Tibial nerve (tissue), 4 donors: Measurements from ENCODE around the gene MYH11. TPM values are rescaled to one million over a fixed set of nuclear protein-coding genes. Genes with fewer than 3 reads are reported as not detected.
"Not testable (repeated sequence)": the region's sequence is repeated elsewhere in the genome, so short reads cannot be mapped to it uniquely, and the experiment has no call there.

Source experiments
- DNase-seq, 2 donors: peaks; one replicate each; pipeline ENCODE4 v3.0.0-alpha.2; 2019; ENCODE audit warnings: low spot score in 2 of 2
- H3K27ac ChIP-seq, 4 donors: fragments of 200-600 bp; sonication (generic) in 3 of 4; one replicate each; pipeline ENCODE4 v1.5.1; 2017 to 2019; ENCODE audit warnings: mild to moderate bottlenecking in 1 of 4
- H3K27me3 ChIP-seq, 2 donors: fragments of 200-600 bp; sonication (generic) in 1 of 2; one replicate each; pipeline versions ENCODE4 v1.5.1 to v1.6.0; 2017 to 2019
- H3K36me3 ChIP-seq, 3 donors: fragments of 200-600 bp; sonication (generic); one replicate each; pipeline ENCODE4 v1.5.1; 2018 to 2019
- H3K4me1 ChIP-seq, 4 donors: fragments of 200-600 bp; sonication (generic) in 3 of 4; one replicate each; pipeline ENCODE4 v1.5.1; 2017 to 2019
- H3K4me3 ChIP-seq, 4 donors: fragments of 200-600 bp; sonication (generic) in 3 of 4; one replicate each; pipeline ENCODE4 v1.5.1; 2017 to 2019; ENCODE audit warnings: mild to moderate bottlenecking in 1 of 4, moderate library complexity in 1 of 4
- H3K9me3 ChIP-seq, 4 donors: fragments of 200-600 bp; sonication (generic) in 3 of 4; one replicate each; pipeline ENCODE4 v1.5.1; 2017 to 2019
- CTCF ChIP-seq, 5 experiments: fragments of 200-600 bp in 3 of 5; fragments of 450-650 bp in 2 of 5; sonication (generic) in 3 of 5; IDR thresholded peaks; one replicate each; pipeline ENCODE4 v1.5.1; 2016 to 2019; ENCODE audit warnings: antibody characterized with exemption in 5 of 5, mild to moderate bottlenecking in 3 of 5, moderate library complexity in 2 of 5
- EP300 ChIP-seq, 2 donors: sonication (generic); formaldehyde crosslinking; IDR thresholded peaks; one replicate each; pipeline ENCODE4 v1.6.1; 2017; ENCODE audit warnings: antibody characterized with exemption in 2 of 2, mild to moderate bottlenecking in 1 of 2
- POLR2A ChIP-seq, 2 donors: fragments of 450-650 bp; IDR thresholded peaks; one replicate each; pipeline ENCODE4 v1.6.1; 2017; ENCODE audit warnings: antibody characterized with exemption in 2 of 2, mild to moderate bottlenecking in 2 of 2, moderate library complexity in 2 of 2
- WGBS, 2 donors: methylation state at CpG; one replicate each; pipeline ENCODE4 v1.1.5; 2018; 5-methylcytosine and 5-hydroxymethylcytosine counted together
- total RNA-seq, 4 donors: library from RNA; depleted of rRNA; stranded (reverse); fragments of >200 nt; gene quantifications; one replicate each; pipeline ENCODE4 v1.1.0, GENCODE V29; 2016

MYH11 gene
- total RNA-seq, 4 donors from 2014 or later: 33.7 to 90.9 (median 71.8) TPM

- Histone ChIP-seq H3K9me3 (no peaks in the 10 kb centered on the region), H3K27me3 (no peaks in the 10 kb centered on the region), H3K4me1 (no peaks in the 10 kb centered on the region), H3K4me3 (no peak overlapping the region), H3K27ac (no peak overlapping the region), H3K36me3 (no peaks in the 10 kb centered on the region)
- no peak for DNase-seq
- TF ChIP-seq CTCF (IDR thresholded peaks at IDR 0.05) (no peak), EP300 (IDR thresholded peaks at IDR 0.05) (no peak), POLR2A (IDR thresholded peaks at IDR 0.05) (no peak)
- WGBS, 2 donors: 75 to 83% methylated on average over 17 of the region's 17 CpGs
These were observed 33.9 kb downstream of the MYH11 start for GRCh38 chr16:15822957-15823356.

- no peaks in the 10 kb centered on the region for H3K36me3 ChIP-seq
- no peaks in the 10 kb centered on the region for H3K27me3 ChIP-seq
- no peak overlapping the region for H3K27ac ChIP-seq
- H3K4me3 ChIP-seq: no peak overlapping the region
- no peaks in the 10 kb centered on the region for H3K4me1 ChIP-seq
- WGBS, 2 donors: 89 to 90% methylated on average over 7 of the region's 7 CpGs
- TF ChIP-seq POLR2A (IDR thresholded peaks at IDR 0.05) (no peak), CTCF (IDR thresholded peaks at IDR 0.05) (no peak)
- no peak for DNase-seq
- H3K9me3 ChIP-seq: peaks cover 0 to 15% (median 0%) of the 10 kb centered on the region in 4 donors
These were observed 36.0 kb downstream of the MYH11 start for GRCh38 chr16:15820837-15821236.

GRCh38 chr16:15819046-15819445, 37.8 kb downstream of the MYH11 start:
- Histone ChIP-seq H3K27me3 (no peaks in the 10 kb centered on the region), H3K27ac (no peak overlapping the region), H3K36me3 (no peaks in the 10 kb centered on the region), H3K4me1 (no peaks in the 10 kb centered on the region), H3K4me3 (no peak overlapping the region), H3K9me3 (peaks cover 0 to 24% (median 0%) of the 10 kb centered on the region in 4 donors)
- TF ChIP-seq POLR2A (IDR thresholded peaks at IDR 0.05) (no peak), EP300 (IDR thresholded peaks at IDR 0.05) (no peak), CTCF (IDR thresholded peaks at IDR 0.05) (no peak)
- no peak for DNase-seq
- WGBS, 2 donors: 77 to 81% methylated on average over 2 of the region's 2 CpGs

DNA sequence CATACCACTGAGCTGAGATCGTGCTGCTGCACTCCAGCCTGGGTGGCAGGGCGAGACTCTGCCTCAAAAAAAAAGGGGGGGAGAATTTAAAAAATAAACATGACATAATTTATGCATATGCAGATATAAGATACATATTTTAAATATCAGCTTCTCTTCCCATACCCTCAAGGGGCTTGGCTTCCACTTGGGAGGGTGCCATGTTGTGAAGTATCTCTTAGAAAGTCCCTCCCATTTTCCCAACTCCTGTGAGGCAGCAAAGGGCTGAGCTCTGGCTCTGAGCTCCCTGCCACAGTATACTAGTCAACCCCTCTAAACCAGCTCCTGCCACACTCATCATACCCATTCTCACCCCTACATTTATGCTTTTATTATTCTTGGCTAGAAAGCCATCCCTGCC, 39.4 kb downstream of the MYH11 start:
- H3K9me3 ChIP-seq: peaks cover 0 to 24% (median 0%) of the 10 kb centered on the region in 4 donors
- no peak for DNase-seq

GRCh38 chr16:15816228-15816627, 40.6 kb downstream of the MYH11 start:
- TF ChIP-seq POLR2A (IDR thresholded peaks at IDR 0.05) (no peak), EP300 (IDR thresholded peaks at IDR 0.05) (no peak), CTCF (IDR thresholded peaks at IDR 0.05) (no peak)
- H3K4me3 ChIP-seq: no peak overlapping the region
- no peak overlapping the region for H3K27ac ChIP-seq
- no peaks in the 10 kb centered on the region for H3K27me3 ChIP-seq
- H3K4me1 ChIP-seq: peaks cover 0 to 10% (median 0%) of the 10 kb centered on the region in 4 donors
- H3K36me3 ChIP-seq: no peaks in the 10 kb centered on the region
- H3K9me3 ChIP-seq: peaks cover 0 to 24% (median 0%) of the 10 kb centered on the region in 4 donors
- no peak for DNase-seq

More for the DNA sequence above, 39.4 kb downstream of the MYH11 start:
- 60 to 69% methylated on average over 2 of the region's 2 CpGs for WGBS, 2 donors
- Histone ChIP-seq H3K27me3 (no peaks in the 10 kb centered on the region), H3K27ac (no peak overlapping the region), H3K36me3 (no peaks in the 10 kb centered on the region), H3K4me3 (no peak overlapping the region), H3K4me1 (no peaks in the 10 kb centered on the region)
- TF ChIP-seq CTCF (IDR thresholded peaks at IDR 0.05): no peak
- TF ChIP-seq EP300 (IDR thresholded peaks at IDR 0.05): no peak
- TF ChIP-seq POLR2A (IDR thresholded peaks at IDR 0.05): no peak

GRCh38 chr16:15812401-15812750, 44.5 kb downstream of the MYH11 start:
- not testable (repeated sequence) for H3K4me3 ChIP-seq, DNase-seq, H3K36me3 ChIP-seq, H3K27me3 ChIP-seq, H3K27ac ChIP-seq
- Histone ChIP-seq H3K9me3 (peaks cover 0 to 24% (median 0%) of the 10 kb centered on the region in 4 donors), H3K4me1 (peaks cover 0 to 19% (median 0%) of the 10 kb centered on the region in 4 donors)
- WGBS, 2 donors: 61% methylated on average over 3 of the region's 3 CpGs
